Stimulated activated naive CD8-positive, alpha-beta T cell treated with anti-CD3 and anti-CD28 coated beads, Interleukin-15, Interleukin-2, amounts not matched to agents 100 U/mL and 50 U/mL, for 24 hours (primary cell): ENCODE data around the gene DCDC2C.
"Not testable (repeated sequence)": the region's sequence is repeated elsewhere in the genome, so short reads cannot be mapped to it uniquely, and the experiment has no call there.

Source experiments
- ATAC-seq: fragments of 150-1000 bp; cut with Tn5 transposase; one replicate; pipeline ENCODE4 v1.10.0; 2021
- DNase-seq: peaks from one replicate; pipeline ENCODE4 v3.0.0; 2021

The DCDC2C gene

GRCh38 chr2:3703236-3703756 lies at the start of gene DCDC2C:
DCDC2C (plus strand) TSS chr2:3703575; CDS start chr2:3703752, 177 bp downstream.
- no peak for ATAC-seq

GRCh38 chr2:3654011-3654410 lies 49.4 kb upstream of the DCDC2C start:
- ATAC-seq: no peak
- DNase-seq: no peak

More at GRCh38 chr2:3703236-3703756, at the start of gene DCDC2C:
- DNase-seq: no peak

- ATAC-seq (no peak), DNase-seq (no peak)
These were observed 48.7 kb upstream of the DCDC2C start for GRCh38 chr2:3654531-3655225.

- no peak for DNase-seq
- ATAC-seq: no peak
These were observed 47.3 kb upstream of the DCDC2C start for GRCh38 chr2:3655871-3656761.

GRCh38 chr2:3656762-3657721 lies 46.3 kb upstream of the DCDC2C start:
- ATAC-seq: no peak

GRCh38 chr2:3657881-3658280 lies 45.5 kb upstream of the DCDC2C start, which contains the start of gene ALLC:
ALLC (plus strand) TSS chr2:3658200; CDS start chr2:3671158, 12,958 bp downstream.
- no peak for DNase-seq
- ATAC-seq: no peak

More at GRCh38 chr2:3656762-3657721, 46.3 kb upstream of the DCDC2C start:
- DNase-seq: no peak

- no peak for DNase-seq
- ATAC-seq: no peak
These were observed 43.6 kb upstream of the DCDC2C start for GRCh38 chr2:3659447-3660432.

- ATAC-seq, DNase-seq: not testable (repeated sequence)
These were observed 42.7 kb upstream of the DCDC2C start for GRCh38 chr2:3660640-3661039.

- ATAC-seq: no peak
- no peak for DNase-seq
These were observed 42.2 kb upstream of the DCDC2C start for GRCh38 chr2:3661149-3661660.

GRCh38 chr2:3662239-3662638 lies 41.1 kb upstream of the DCDC2C start:
- no peak for ATAC-seq

GRCh38 chr2:3664118-3664517 lies 39.3 kb upstream of the DCDC2C start:
- DNase-seq (no peak), ATAC-seq (no peak)

More at GRCh38 chr2:3662239-3662638, 41.1 kb upstream of the DCDC2C start:
- DNase-seq: no peak

GRCh38 chr2:3664925-3665324 lies 38.5 kb upstream of the DCDC2C start:
- DNase-seq (no peak), ATAC-seq (no peak)

GRCh38 chr2:3665886-3666612 lies 37.3 kb upstream of the DCDC2C start:
- ATAC-seq (no peak), DNase-seq (no peak)

- ATAC-seq (no peak), DNase-seq (no peak)
These were observed 36.8 kb upstream of the DCDC2C start for GRCh38 chr2:3666613-3666975.

GRCh38 chr2:3667151-3667631 lies 36.2 kb upstream of the DCDC2C start:
- ATAC-seq (no peak), DNase-seq (no peak)

- DNase-seq: no peak
- no peak for ATAC-seq
These were observed 33.7 kb upstream of the DCDC2C start for GRCh38 chr2:3669656-3670055.

- ATAC-seq: no peak
- DNase-seq: no peak
These were observed 33.0 kb upstream of the DCDC2C start for GRCh38 chr2:3670376-3670775.

GRCh38 chr2:3670941-3671340 lies 32.4 kb upstream of the DCDC2C start:
- DNase-seq: no peak
- no peak for ATAC-seq
